Measurements from ENCODE around the gene FIGN. TPM values are rescaled to one million over a fixed set of nuclear protein-coding genes. Genes with fewer than 3 reads are reported as not detected.

Gene FIGN
- total RNA-seq, 1 donor from 2014 or later = 4.3 TPM

- no peak for TF ChIP-seq CTCF (IDR thresholded peaks at IDR 0.05)
- no peak for DNase-seq (ENCODE audit: low spot score in 2 of 2)
- peaks cover 0 to 18% of the 10 kb centered on the region in 2 donors for H3K4me1 ChIP-seq
These were observed 114.3 kb downstream of the FIGN start for GRCh38 chr2:163621445-163622004.

GRCh38 chr2:163617517-163617916 lies 118.3 kb downstream of the FIGN start:
- H3K9me3 ChIP-seq = no peaks in the 10 kb centered on the region
- no peaks in the 10 kb centered on the region for H3K36me3 ChIP-seq
- no peak for TF ChIP-seq CTCF (IDR thresholded peaks at IDR 0.05)
- intact Hi-C loops (cut with DNase I) = no loop called here
- no peak for DNase-seq (ENCODE audit: low spot score in 2 of 2)
- no peak overlapping the region for H3K27ac ChIP-seq
- no peaks in the 10 kb centered on the region for H3K27me3 ChIP-seq
- H3K4me1 ChIP-seq = peaks cover 0 to 3% of the 10 kb centered on the region in 2 donors
- H3K4me3 ChIP-seq = no peak overlapping the region

More at GRCh38 chr2:163621445-163622004, 114.3 kb downstream of the FIGN start:
- H3K9me3 ChIP-seq = no peaks in the 10 kb centered on the region
- H3K27ac ChIP-seq = no peak overlapping the region
- intact Hi-C loops (cut with DNase I) = no loop called here
- H3K4me3 ChIP-seq = no peak overlapping the region
- no peaks in the 10 kb centered on the region for H3K27me3 ChIP-seq
- no peaks in the 10 kb centered on the region for H3K36me3 ChIP-seq

GRCh38 chr2:163613266-163613731 lies 122.5 kb downstream of the FIGN start:
- Histone ChIP-seq H3K4me1 (peaks cover 0 to 1% of the 10 kb centered on the region in 2 donors), H3K27ac (no peak overlapping the region), H3K27me3 (no peaks in the 10 kb centered on the region), H3K9me3 (no peaks in the 10 kb centered on the region), H3K4me3 (no peak overlapping the region), H3K36me3 (peaks cover 12 to 21% of the 10 kb centered on the region in 2 donors)
- DNase-seq (ENCODE audit: low spot score in 2 of 2) = no peak
- TF ChIP-seq CTCF (IDR thresholded peaks at IDR 0.05) = no peak
- intact Hi-C loops (cut with DNase I) = no loop called here

GRCh38 chr2:163612332-163612731 lies 123.5 kb downstream of the FIGN start:
- peaks cover 12 to 21% of the 10 kb centered on the region in 2 donors for H3K36me3 ChIP-seq
- intact Hi-C loops (cut with DNase I) = no loop called here
- no peak overlapping the region for H3K4me3 ChIP-seq
- H3K9me3 ChIP-seq = no peaks in the 10 kb centered on the region
- H3K4me1 ChIP-seq = no peaks in the 10 kb centered on the region
- TF ChIP-seq CTCF (IDR thresholded peaks at IDR 0.05) = no peak
- DNase-seq (ENCODE audit: low spot score in 2 of 2) = no peak
- no peaks in the 10 kb centered on the region for H3K27me3 ChIP-seq
- no peak overlapping the region for H3K27ac ChIP-seq

- Histone ChIP-seq H3K27me3 (no peaks in the 10 kb centered on the region), H3K4me1 (no peaks in the 10 kb centered on the region), H3K36me3 (peaks cover 12 to 21% of the 10 kb centered on the region in 2 donors), H3K27ac (no peak overlapping the region), H3K9me3 (no peaks in the 10 kb centered on the region), H3K4me3 (no peak overlapping the region)
- no peak for TF ChIP-seq CTCF (IDR thresholded peaks at IDR 0.05)
- intact Hi-C loops (cut with DNase I) = no loop called here
- no peak for DNase-seq (ENCODE audit: low spot score in 2 of 2)
These were observed 124.3 kb downstream of the FIGN start for GRCh38 chr2:163611557-163611906.
